ENCODE results near the gene NTN5.

Gene NTN5

DNA sequence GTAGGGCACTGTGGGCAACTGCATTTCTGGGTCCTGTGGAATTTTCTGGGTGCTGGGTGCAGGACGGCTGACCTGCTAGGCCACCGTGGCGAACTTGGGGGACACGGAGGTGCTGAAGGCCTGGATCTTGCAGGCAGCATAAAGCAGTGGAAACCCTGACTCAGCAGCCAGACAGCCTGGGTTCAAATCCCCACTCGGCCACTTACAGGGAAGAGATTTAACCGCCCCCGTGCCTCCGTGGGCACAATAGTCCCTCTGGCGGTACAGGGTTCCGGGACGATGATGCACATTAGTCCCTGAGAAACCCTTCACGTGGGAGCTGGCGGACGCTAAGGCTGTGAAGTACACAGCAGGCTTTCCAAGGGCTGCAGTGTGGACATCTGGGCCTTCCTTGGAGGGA lies 60.9 kb downstream of the NTN5 start:
- no peak for DNase-seq
